GM19035 (cell line): Measurements from ENCODE around the gene STN1.

Source experiments
- ATAC-seq: cut with Tn5 transposase; IDR thresholded peaks from one replicate; pipeline ENCODE4 v1.9.1; 2021; ENCODE audit not compliant: unreplicated experiment

STN1 gene

GRCh38 chr10:103918053-103918846, at the start of gene STN1:
Gene STN1, minus strand, starts transcription at chr10:103918184. Its CDS starts 590 bp downstream, at chr10:103917594.
- peak; percentile 87 for ATAC-seq

- ATAC-seq: peak; percentile 46
Observed at GRCh38 chr10:103967448-103968071, 49.6 kb upstream of the STN1 start.

GRCh38 chr10:103966671-103967447, 48.9 kb upstream of the STN1 start, which contains the start of gene SLK:
Gene SLK, plus strand, starts transcription at chr10:103967140. Its CDS starts 606 bp downstream, at chr10:103967746.
- peak; percentile 81 for ATAC-seq

- no peak for ATAC-seq
Observed at GRCh38 chr10:103960103-103960502, 42.1 kb upstream of the STN1 start.

GRCh38 chr10:103958996-103959395, 41.0 kb upstream of the STN1 start:
- ATAC-seq: no peak

- ATAC-seq: no peak
Observed at GRCh38 chr10:103954543-103954942, 36.6 kb upstream of the STN1 start.

GRCh38 chr10:103951942-103952341, 34.0 kb upstream of the STN1 start:
- no peak for ATAC-seq

- ATAC-seq: no peak
Observed at GRCh38 chr10:103951183-103951582, 33.2 kb upstream of the STN1 start.

- ATAC-seq: no peak
Observed at GRCh38 chr10:103949728-103950127, 31.7 kb upstream of the STN1 start.

GRCh38 chr10:103947799-103948516, 30.0 kb upstream of the STN1 start:
- ATAC-seq: no peak

GRCh38 chr10:103942866-103943265, 24.9 kb upstream of the STN1 start:
- no peak for ATAC-seq

GRCh38 chr10:103941801-103942200, 23.8 kb upstream of the STN1 start:
- no peak for ATAC-seq

- no peak for ATAC-seq
Observed at GRCh38 chr10:103939522-103939921, 21.5 kb upstream of the STN1 start.

GRCh38 chr10:103936022-103936421, 18.0 kb upstream of the STN1 start:
- no peak for ATAC-seq

- no peak for ATAC-seq
Observed at GRCh38 chr10:103934308-103934707, 16.3 kb upstream of the STN1 start.

- ATAC-seq: no peak
Observed at GRCh38 chr10:103933557-103934121, 15.7 kb upstream of the STN1 start.

GRCh38 chr10:103932971-103933370, 15.0 kb upstream of the STN1 start:
- no peak for ATAC-seq

- no peak for ATAC-seq
Observed at GRCh38 chr10:103932271-103932670, 14.3 kb upstream of the STN1 start.

GRCh38 chr10:103931603-103932002, 13.6 kb upstream of the STN1 start:
- ATAC-seq: no peak

GRCh38 chr10:103930881-103931280, 12.9 kb upstream of the STN1 start:
- no peak for ATAC-seq

- no peak for ATAC-seq
Observed at GRCh38 chr10:103930449-103930848, 12.5 kb upstream of the STN1 start.
